RWPE2 (cell line): ENCODE measurements around the gene C11orf24.
A peak's percentile ranks its signal among the peaks of the same experiment; 100 is the strongest.
"Not testable (repeated sequence)": the region's sequence is repeated elsewhere in the genome, so short reads cannot be mapped to it uniquely, and the experiment has no call there.

ENCODE experiments used
- ATAC-seq: fragments of 200-7000 bp; cut with Tn5 transposase; 3 replicates; pipeline ENCODE4 v1.9.1; 2021; ENCODE audit warnings: low read depth
- DNase-seq: peaks from one replicate; pipeline ENCODE4 v3.0.0-alpha.2; 2020; ENCODE audit warnings: low spot score
- H3K27ac ChIP-seq: fragments of 450-650 bp; 2 replicates; pipeline ENCODE4 v1.5.1; 2017; ENCODE audit warnings: mild to moderate bottlenecking; ENCODE audit not compliant: poor library complexity, severe bottlenecking
- H3K27me3 ChIP-seq: fragments of 250-450 bp; sonication (Bioruptor Pico); 2 replicates; pipeline ENCODE4 v1.5.1; 2021; ENCODE audit warnings: mild to moderate bottlenecking, moderate library complexity; ENCODE audit not compliant: insufficient read depth, poor library complexity, severe bottlenecking
- H3K36me3 ChIP-seq: fragments of 250-450 bp; sonication (Bioruptor Pico); 2 replicates; pipeline ENCODE4 v1.5.1; 2020; ENCODE audit warnings: low read depth, mild to moderate bottlenecking, moderate library complexity
- H3K4me1 ChIP-seq: fragments of 250-450 bp; sonication (Bioruptor Pico); 2 replicates; pipeline ENCODE4 v1.5.1; 2021; ENCODE audit warnings: mild to moderate bottlenecking, moderate library complexity; ENCODE audit not compliant: insufficient read depth, poor library complexity, severe bottlenecking
- H3K4me3 ChIP-seq: fragments of 250-450 bp; sonication (Bioruptor Pico); 2 replicates; pipeline ENCODE4 v1.5.1; 2021; ENCODE audit warnings: mild to moderate bottlenecking, moderate library complexity; ENCODE audit not compliant: severe bottlenecking
- H3K9me3 ChIP-seq: fragments of 250-450 bp; sonication (Bioruptor Pico); 2 replicates; pipeline ENCODE4 v1.5.1; 2021; ENCODE audit warnings: mild to moderate bottlenecking, moderate library complexity; ENCODE audit not compliant: severe bottlenecking
- CTCF ChIP-seq: fragments of 450-650 bp; IDR thresholded peaks from one replicate; pipeline ENCODE4 v1.5.1; 2017; ENCODE audit warnings: mild to moderate bottlenecking, moderate library complexity; ENCODE audit not compliant: poor library complexity, severe bottlenecking

The C11orf24 gene

GRCh38 chr11:68302670-68303069 lies 30.9 kb upstream of the C11orf24 start:
- Histone ChIP-seq H3K9me3 (no peaks in the 10 kb centered on the region), H3K4me1 (peaks cover 7% of the 10 kb centered on the region), H3K27me3 (no peaks in the 10 kb centered on the region), H3K36me3 (no peaks in the 10 kb centered on the region), H3K4me3 (no peak overlapping the region), H3K27ac (no peak overlapping the region)
- ATAC-seq (peak; percentile 70), DNase-seq (no peak)
- TF ChIP-seq CTCF = no peak

DNA sequence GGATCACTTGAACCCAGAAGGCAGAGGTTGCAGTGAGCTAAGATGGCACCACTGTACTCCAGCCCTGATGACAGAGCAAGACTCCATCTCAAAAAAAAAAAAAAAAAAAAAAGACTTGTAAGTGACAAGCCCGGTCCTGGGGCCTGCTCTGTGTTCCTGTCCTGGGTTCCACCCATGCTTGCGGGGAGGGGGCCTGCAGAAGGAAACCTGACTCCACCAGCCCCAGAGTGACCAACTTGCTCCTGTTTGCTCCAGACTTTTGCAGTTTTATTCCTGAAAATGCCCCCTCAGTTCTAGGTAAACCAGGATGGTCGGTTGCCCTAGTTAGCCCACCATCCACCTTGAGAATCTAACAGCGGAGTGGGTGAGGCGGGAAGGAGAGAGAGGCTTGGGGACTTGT lies 30.5 kb upstream of the C11orf24 start:
- no peak overlapping the region for H3K4me3 ChIP-seq
- no peak for DNase-seq
- H3K4me1 ChIP-seq = peaks cover 7% of the 10 kb centered on the region
- no peaks in the 10 kb centered on the region for H3K9me3 ChIP-seq
- H3K27ac ChIP-seq = no peak overlapping the region
- no peak for TF ChIP-seq CTCF
- no peaks in the 10 kb centered on the region for H3K27me3 ChIP-seq
- ATAC-seq = no peak
- no peaks in the 10 kb centered on the region for H3K36me3 ChIP-seq

DNA sequence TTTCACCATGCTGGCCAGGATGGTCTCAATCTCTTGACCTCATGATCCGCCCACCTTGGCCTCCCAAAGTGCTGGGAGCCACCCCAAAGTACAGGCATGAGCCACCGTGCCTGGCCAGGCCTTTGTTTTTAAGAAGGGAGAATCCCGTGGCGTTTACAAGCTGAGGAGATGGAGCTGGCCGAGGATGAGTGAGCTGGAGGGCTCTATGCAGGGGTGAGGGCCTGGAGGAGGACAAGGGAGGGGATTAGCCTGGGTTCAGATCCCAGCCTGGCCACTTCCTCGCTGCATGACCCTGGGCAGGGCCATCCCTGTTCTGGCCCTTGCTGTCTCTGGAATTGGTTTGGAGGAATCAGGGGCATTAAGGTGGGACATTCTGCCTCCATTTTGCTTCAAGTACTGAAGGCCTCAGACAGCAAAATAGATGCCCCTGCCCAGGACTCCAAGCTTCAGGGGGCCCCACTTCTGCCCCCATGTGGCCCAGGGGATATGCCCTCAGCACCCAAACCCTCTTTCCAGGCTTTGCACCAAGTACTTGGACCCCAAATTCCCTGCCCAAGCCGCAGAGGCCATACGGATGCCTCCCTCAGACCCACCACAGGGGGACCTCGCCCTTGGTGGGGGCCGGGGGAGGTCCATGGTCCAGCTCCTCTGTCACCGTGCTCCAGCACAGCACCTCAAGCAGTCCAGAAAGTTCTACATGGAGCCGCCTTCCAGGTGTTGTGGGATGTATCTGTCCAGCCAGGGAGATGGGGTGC lies 28.5 kb upstream of the C11orf24 start:
- DNase-seq = no peak
- ATAC-seq = no peak
- H3K27me3 ChIP-seq = no peaks in the 10 kb centered on the region
- H3K27ac ChIP-seq = no peak overlapping the region
- H3K4me1 ChIP-seq = peaks cover 7% of the 10 kb centered on the region
- no peaks in the 10 kb centered on the region for H3K9me3 ChIP-seq
- no peak for TF ChIP-seq CTCF
- no peaks in the 10 kb centered on the region for H3K36me3 ChIP-seq
- no peak overlapping the region for H3K4me3 ChIP-seq

- H3K27me3 ChIP-seq, H3K4me1 ChIP-seq, DNase-seq, H3K9me3 ChIP-seq, H3K36me3 ChIP-seq, H3K27ac ChIP-seq, H3K4me3 ChIP-seq, ATAC-seq: not testable (repeated sequence)
These were observed 27.7 kb upstream of the C11orf24 start for GRCh38 chr11:68299517-68299879.

DNA sequence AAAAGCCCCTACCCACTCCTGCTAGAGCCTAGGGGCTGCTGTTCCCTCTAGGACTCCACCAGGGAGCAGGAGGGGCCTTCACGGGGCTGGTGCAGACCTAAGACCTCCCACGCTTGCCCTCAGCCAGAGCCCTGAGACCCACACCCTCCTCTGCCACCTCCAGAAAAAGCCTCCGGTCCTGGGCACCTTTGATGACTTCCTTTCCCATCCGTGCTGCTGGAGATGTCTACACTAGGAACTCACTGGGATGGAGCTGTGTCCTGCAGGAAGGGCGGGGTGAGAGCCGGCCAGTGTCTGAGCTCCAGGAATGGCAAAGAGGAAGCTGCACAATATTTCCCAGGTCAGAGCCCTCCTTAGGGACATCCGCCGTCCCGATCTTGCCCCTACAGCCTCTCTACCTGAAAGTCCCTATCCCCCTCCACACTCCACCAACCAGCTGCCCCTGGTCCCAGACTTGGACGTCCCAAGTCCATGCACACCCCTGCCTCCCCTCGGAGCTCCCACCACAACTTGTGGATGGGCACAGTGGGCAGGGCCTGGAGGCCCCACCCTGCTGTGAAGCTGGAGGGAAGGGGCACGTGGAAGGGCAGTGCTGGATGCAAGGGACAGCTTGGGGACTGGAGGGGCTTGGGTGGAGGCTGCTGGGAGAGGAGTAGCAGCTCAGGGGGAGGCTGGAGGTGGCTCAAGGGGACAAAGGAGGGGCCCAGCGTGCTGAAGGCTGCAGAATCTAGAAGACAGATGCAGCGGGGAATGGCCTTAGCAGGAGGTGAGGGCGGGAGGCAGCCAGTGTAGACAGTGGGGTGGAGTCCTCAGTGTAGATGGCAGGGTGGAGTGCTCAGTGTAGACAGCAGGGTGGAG lies 27.1 kb upstream of the C11orf24 start:
- Histone ChIP-seq H3K9me3 (no peaks in the 10 kb centered on the region), H3K4me1 (peaks cover 7% of the 10 kb centered on the region), H3K27me3 (no peaks in the 10 kb centered on the region), H3K27ac (no peak overlapping the region), H3K4me3 (no peak overlapping the region), H3K36me3 (no peaks in the 10 kb centered on the region)
- no peak for DNase-seq
- no peak for ATAC-seq
- no peak for TF ChIP-seq CTCF
